GM23248 (cell line): ENCODE data around the gene MCU. TPM values are rescaled to one million over a fixed set of nuclear protein-coding genes. Genes with fewer than 3 reads are reported as not detected.

ENCODE experiments used
- DNase-seq: peaks from one replicate; pipeline ENCODE4 v3.0.0-alpha.2; 2015
- H2AFZ ChIP-seq: fragments of 200-600 bp; sonication (generic); 2 replicates; pipeline ENCODE4 v1.6.1; 2016; ENCODE audit warnings: antibody characterized with exemption
- H3F3A ChIP-seq: fragments of 200-600 bp; sonication (generic); 2 replicates; pipeline ENCODE4 v1.6.1; 2016; ENCODE audit warnings: mild to moderate bottlenecking, antibody characterized with exemption, mixed run types; ENCODE audit not compliant: insufficient read depth
- H3K27ac ChIP-seq: fragments of 200-600 bp; sonication (generic); 2 replicates; pipeline ENCODE4 v1.5.1; 2016; ENCODE audit warnings: mild to moderate bottlenecking
- H3K27me3 ChIP-seq: fragments of 200-600 bp; sonication (generic); replicated peaks from 2 replicates; pipeline ENCODE4 v1.6.1; 2016; ENCODE audit warnings: mild to moderate bottlenecking; ENCODE audit not compliant: insufficient read depth
- H3K36me3 ChIP-seq: fragments of 200-600 bp; sonication (generic); 2 replicates; pipeline ENCODE4 v1.6.1; 2016; ENCODE audit warnings: low read depth, mild to moderate bottlenecking
- H3K4me1 ChIP-seq: fragments of 200-600 bp; sonication (generic); 2 replicates; pipeline ENCODE4 v1.6.1; 2016; ENCODE audit warnings: mild to moderate bottlenecking; ENCODE audit not compliant: insufficient read depth
- H3K4me2 ChIP-seq: fragments of 200-600 bp; sonication (generic); one replicate; pipeline ENCODE4 v1.6.1; 2016; ENCODE audit warnings: mild to moderate bottlenecking; ENCODE audit not compliant: unreplicated experiment
- H3K4me3 ChIP-seq: fragments of 200-600 bp; sonication (generic); 2 replicates; pipeline ENCODE4 v1.5.1; 2016; ENCODE audit warnings: mild to moderate bottlenecking
- H3K79me2 ChIP-seq: fragments of 200-600 bp; sonication (generic); 2 replicates; pipeline ENCODE4 v1.6.1; 2016; ENCODE audit warnings: mild to moderate bottlenecking; ENCODE audit not compliant: insufficient read depth
- H3K9ac ChIP-seq: fragments of 200-600 bp; sonication (generic); 2 replicates; pipeline ENCODE4 v1.6.1; 2016; ENCODE audit warnings: mild to moderate bottlenecking
- H3K9me2 ChIP-seq: fragments of 200-600 bp; sonication (generic); 2 replicates; pipeline ENCODE4 v1.6.1; 2016; ENCODE audit warnings: mixed run types, mild to moderate bottlenecking, moderate library complexity; ENCODE audit not compliant: insufficient read depth
- H3K9me3 ChIP-seq: fragments of 200-600 bp; sonication (generic); one replicate; pipeline ENCODE4 v1.6.1; 2017; ENCODE audit warnings: low read depth
- H4K20me1 ChIP-seq: fragments of 200-600 bp; sonication (generic); 2 replicates; pipeline ENCODE4 v1.6.0; 2016; ENCODE audit not compliant: insufficient read depth
- EZH2 ChIP-seq: fragments of 200-600 bp; sonication (generic); IDR thresholded peaks from 2 replicates; pipeline ENCODE4 v1.6.1; 2018; ENCODE audit warnings: antibody characterized with exemption, mild to moderate bottlenecking; ENCODE audit not compliant: insufficient read depth, poor library complexity, severe bottlenecking
- EZH2phosphoT487 ChIP-seq: fragments of 200-600 bp; sonication (generic); IDR thresholded peaks from 2 replicates; pipeline ENCODE4 v1.6.1; 2018; ENCODE audit warnings: antibody characterized with exemption, moderate library complexity, mild to moderate bottlenecking, low read depth; ENCODE audit not compliant: insufficient read depth
- WGBS, 2 experiments: methylation state at CpG; one replicate each; pipeline ENCODE4 v1.1.6; 2015 to 2017; ENCODE audit warnings: low lambda C conversion rate in 2 of 2, low coverage in 1 of 2; ENCODE audit errors: missing lambda C conversion rate in 2 of 2; 5-methylcytosine and 5-hydroxymethylcytosine counted together
- in situ Hi-C: fragments of 300-500 bp; cut with MboI; formaldehyde crosslinking; loops from 2 replicates; pipeline ENCODE4 v1.15.0; 2020
- polyA plus RNA-seq: library from polyadenylated mRNA; unstranded; fragments of >200 nt; fragmentation: Nextera tagmentation; extraction: Ambion mirVana; gene quantifications from 2 replicates; pipeline ENCODE4 v1.2.1, GENCODE V29; 2016
- total RNA-seq: library from RNA; depleted of rRNA; stranded (reverse); fragments of >200 nt; shearing (Covaris generic); gene quantifications from 2 replicates; pipeline ENCODE4 v1.2.3, GENCODE V29; 2014

The MCU gene
- total and polyA plus RNA-seq, 2 experiments from 2014 or later: 29.5 to 30.9 TPM

DNA sequence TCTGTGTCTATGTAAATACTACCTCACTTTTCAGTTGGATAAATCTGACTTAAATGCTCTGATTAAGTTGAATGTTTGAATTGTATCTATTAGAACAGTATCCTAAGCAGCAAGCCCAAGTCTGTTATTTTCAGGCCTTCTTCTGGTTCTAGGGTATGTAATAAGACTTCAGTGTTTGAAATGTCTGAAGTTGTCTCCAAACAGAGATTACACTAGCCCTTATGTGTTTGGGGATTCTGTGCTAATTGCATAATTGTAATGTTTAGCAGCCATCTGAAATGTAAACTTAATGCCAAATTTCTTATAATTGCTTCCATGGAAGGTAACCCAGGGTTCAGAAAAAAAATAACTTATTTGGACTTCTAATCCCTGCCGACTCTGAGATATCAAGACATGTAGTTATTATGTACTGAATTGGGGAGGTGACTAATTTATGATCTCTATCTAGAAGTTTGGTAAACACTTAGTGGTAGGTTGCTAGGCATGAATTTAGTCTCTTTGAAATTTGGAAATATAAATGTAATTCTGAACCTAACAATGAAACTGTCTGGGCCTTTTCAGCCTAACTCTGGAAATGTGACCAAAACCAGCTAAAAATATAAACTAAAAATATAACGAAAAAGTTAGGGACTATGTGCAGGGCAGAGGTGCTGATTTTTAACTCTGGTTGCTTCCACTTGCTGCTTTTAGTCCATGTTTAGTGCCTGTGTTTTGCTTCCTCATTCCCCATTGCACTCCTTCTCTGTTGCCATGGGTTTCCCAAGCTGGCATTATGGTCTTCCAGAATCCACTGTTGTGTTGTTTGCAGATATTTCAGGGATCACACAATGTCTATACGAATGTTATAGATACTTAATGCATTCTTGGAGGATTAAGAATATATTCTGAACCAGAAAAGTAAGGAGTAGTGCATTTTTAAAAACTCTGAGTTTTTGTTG is 54.8 kb downstream of the MCU start:
- no peaks in the 10 kb centered on the region for H3K9me2 ChIP-seq

DNA sequence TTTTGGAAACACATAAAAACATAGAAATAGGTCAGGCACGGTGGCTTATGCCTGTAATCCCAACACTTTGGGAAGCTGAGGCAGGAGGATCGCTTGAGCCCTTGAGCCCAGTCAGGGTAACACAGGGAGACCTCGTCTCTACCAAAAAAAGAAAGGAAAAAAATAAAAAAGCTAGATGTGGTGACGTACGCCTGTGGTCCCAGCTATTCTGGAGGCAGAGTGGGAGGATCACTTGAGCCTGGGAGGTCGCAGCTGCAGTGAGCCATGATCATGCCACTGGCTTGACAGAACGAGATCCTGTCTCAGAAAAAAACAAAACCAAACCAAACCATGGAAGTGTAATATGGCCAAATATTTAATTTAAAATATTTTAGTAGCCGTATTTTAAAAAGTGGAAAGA is 55.6 kb downstream of the MCU start:
- no peaks in the 10 kb centered on the region for H3K9me3 ChIP-seq
- no peaks in the 10 kb centered on the region for H3K27me3 ChIP-seq
- TF ChIP-seq EZH2 (no peak), EZH2phosphoT487 (no peak)
- H3F3A ChIP-seq: no peaks in the 10 kb centered on the region
- H4K20me1 ChIP-seq: no peaks in the 10 kb centered on the region
- no peaks in the 10 kb centered on the region for H3K9me2 ChIP-seq
- no peak overlapping the region for H3K4me3 ChIP-seq
- in situ Hi-C loops: no loop called here
- no peak overlapping the region for H3K27ac ChIP-seq
- no peak for DNase-seq
- H3K4me1 ChIP-seq: peaks cover 8% of the 10 kb centered on the region; the same call in 1 of the 2 replicates
- peaks cover 55% of the 10 kb centered on the region for H3K79me2 ChIP-seq
- no peak overlapping the region for H3K4me2 ChIP-seq
- H2AFZ ChIP-seq: no peak overlapping the region
- no peaks in the 10 kb centered on the region for H3K36me3 ChIP-seq
- no peak overlapping the region for H3K9ac ChIP-seq
- WGBS, 2 experiments: 93 to 94% methylated on average over 8 of the region's 8 CpGs

More for the DNA sequence above, 54.8 kb downstream of the MCU start:
- Histone ChIP-seq H4K20me1 (no peaks in the 10 kb centered on the region), H3K27ac (peak overlapping the region; percentile 21; the same call in 1 of the 2 replicates), H3K27me3 (no peaks in the 10 kb centered on the region), H3K4me3 (no peak overlapping the region), H2AFZ (0 out of 2 replicates have a peak overlapping the region, but pooled peaks have one; percentile 11), H3K4me1 (peaks cover 8% of the 10 kb centered on the region; the same call in 1 of the 2 replicates), H3K9ac (peak overlapping the region; percentile 41), H3K79me2 (peaks cover 62% of the 10 kb centered on the region), H3K4me2 (peak overlapping the region; percentile 1), H3K9me3 (no peaks in the 10 kb centered on the region), H3F3A (no peaks in the 10 kb centered on the region), H3K36me3 (no peaks in the 10 kb centered on the region)
- DNase-seq: peak; percentile 50
- 16 to 26% methylated on average over 3 of the region's 3 CpGs for WGBS, 2 experiments
- TF ChIP-seq EZH2 (no peak), EZH2phosphoT487 (no peak)
- in situ Hi-C loops: no loop called here

- 94 to 97% methylated on average over 3 of the region's 3 CpGs for WGBS, 2 experiments
- H3K27me3 ChIP-seq: no peaks in the 10 kb centered on the region
- H3K4me2 ChIP-seq: no peak overlapping the region
- no peaks in the 10 kb centered on the region for H3K36me3 ChIP-seq
- H3K27ac ChIP-seq: no peak overlapping the region
- no peaks in the 10 kb centered on the region for H3F3A ChIP-seq
- no peaks in the 10 kb centered on the region for H3K9me3 ChIP-seq
- no peak overlapping the region for H3K9ac ChIP-seq
- TF ChIP-seq EZH2 (no peak), EZH2phosphoT487 (no peak)
- no peaks in the 10 kb centered on the region for H3K9me2 ChIP-seq
- H3K79me2 ChIP-seq: peaks cover 14% of the 10 kb centered on the region
- DNase-seq: no peak
- H2AFZ ChIP-seq: no peak overlapping the region
- in situ Hi-C loops: no loop called here
- no peaks in the 10 kb centered on the region for H4K20me1 ChIP-seq
- H3K4me1 ChIP-seq: no peaks in the 10 kb centered on the region
- no peak overlapping the region for H3K4me3 ChIP-seq
Measured at GRCh38 chr10:72753760-72754231, 61.9 kb downstream of the MCU start.

DNA sequence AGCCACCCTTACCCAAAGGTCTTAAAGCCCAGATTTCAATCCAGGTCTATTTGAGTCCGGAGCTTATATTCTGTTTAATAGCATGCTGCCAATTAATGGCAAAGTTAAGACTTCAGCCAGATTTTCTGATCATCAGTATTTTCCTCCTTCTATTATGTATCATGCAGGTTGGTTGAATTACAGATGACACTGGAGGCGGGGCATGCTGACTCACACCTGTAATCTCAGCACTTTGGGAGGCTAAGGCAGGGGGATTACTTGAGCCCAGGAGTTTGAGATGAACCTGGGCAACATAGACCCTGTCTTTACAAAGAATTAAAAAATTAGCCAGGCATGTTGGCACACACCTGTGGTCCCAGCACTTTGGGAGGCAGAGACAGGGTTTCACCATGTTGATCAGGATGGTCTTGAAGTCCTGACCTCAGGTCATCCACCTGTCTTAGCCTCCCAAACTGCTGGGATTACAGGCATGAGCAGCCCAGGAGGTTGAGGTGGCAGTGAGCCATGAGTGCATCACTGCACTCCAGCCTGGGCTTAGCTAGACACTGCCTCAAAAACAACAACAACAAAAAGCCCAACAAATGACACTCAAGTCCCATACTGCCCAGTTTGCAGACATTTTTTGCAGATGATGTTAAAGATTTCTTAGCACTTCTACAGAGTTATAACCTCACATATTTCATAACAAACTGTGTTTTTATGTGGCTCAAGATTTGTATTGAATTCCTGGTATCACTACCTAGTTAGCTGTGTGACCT is 62.5 kb downstream of the MCU start:
- Histone ChIP-seq H4K20me1 (no peaks in the 10 kb centered on the region), H3K79me2 (peaks cover 12% of the 10 kb centered on the region; the same call in 1 of the 2 replicates), H3K36me3 (no peaks in the 10 kb centered on the region), H3K9me2 (no peaks in the 10 kb centered on the region), H3K9ac (no peak overlapping the region), H3K4me3 (no peak overlapping the region), H3F3A (no peaks in the 10 kb centered on the region), H3K4me2 (no peak overlapping the region), H3K4me1 (no peaks in the 10 kb centered on the region), H3K27ac (no peak overlapping the region), H3K9me3 (no peaks in the 10 kb centered on the region), H3K27me3 (no peaks in the 10 kb centered on the region), H2AFZ (no peak overlapping the region)
- in situ Hi-C loops: no loop called here
- DNase-seq: no peak
- WGBS, 2 experiments: 98 to 100% methylated on average over 2 of the region's 2 CpGs
- TF ChIP-seq EZH2: no peak
- no peak for TF ChIP-seq EZH2phosphoT487
